LNCaP clone FGC (cell line): ENCODE results near the gene TMEM184B.

ENCODE experiments used
- DNase-seq: peaks from one replicate; pipeline ENCODE4 v3.0.0-alpha.2; 2011; ENCODE audit warnings: low read depth
- H3K4me3 ChIP-seq: 2 replicates; pipeline ENCODE4 v1.5.1; 2011; ENCODE audit warnings: mild to moderate bottlenecking, low read depth, low read length, control low read depth
- CTCF ChIP-seq: IDR thresholded peaks from 2 replicates; pipeline ENCODE4 v1.5.1; 2012; ENCODE audit warnings: mild to moderate bottlenecking; ENCODE audit not compliant: control insufficient read depth, insufficient read depth; ENCODE audit errors: extremely low read depth

The TMEM184B gene

GRCh38 chr22:38289583-38290082 lies 16.8 kb upstream of the TMEM184B start:
- no peak for DNase-seq
- H3K4me3 ChIP-seq: no peak overlapping the region
- no peak for TF ChIP-seq CTCF

GRCh38 chr22:38286915-38287669 lies 14.3 kb upstream of the TMEM184B start:
- no peak for DNase-seq
- H3K4me3 ChIP-seq: no peak overlapping the region
- no peak for TF ChIP-seq CTCF

- no peak for DNase-seq
- TF ChIP-seq CTCF: no peak
- no peak overlapping the region for H3K4me3 ChIP-seq
These were observed 12.2 kb upstream of the TMEM184B start for GRCh38 chr22:38285018-38285417.

GRCh38 chr22:38284042-38284402 lies 11.2 kb upstream of the TMEM184B start:
- H3K4me3 ChIP-seq: no peak overlapping the region
- DNase-seq: no peak
- TF ChIP-seq CTCF: no peak

- TF ChIP-seq CTCF: no peak
These were observed 9.6 kb upstream of the TMEM184B start for GRCh38 chr22:38282397-38282796.

GRCh38 chr22:38276166-38276565 lies 3.4 kb upstream of the TMEM184B start:
- no peak for TF ChIP-seq CTCF
- DNase-seq: no peak
- H3K4me3 ChIP-seq: no peak overlapping the region

More at GRCh38 chr22:38282397-38282796, 9.6 kb upstream of the TMEM184B start:
- DNase-seq: no peak
- H3K4me3 ChIP-seq: no peak overlapping the region

- no peak for DNase-seq
- no peak for TF ChIP-seq CTCF
- H3K4me3 ChIP-seq: peak overlapping the region; percentile 74
These were observed 471 bp upstream of the TMEM184B start for GRCh38 chr22:38273135-38273826.
